HG02759 (cell line): Measurements from ENCODE around the gene MAN1A1.

Experiments
- ATAC-seq: cut with Tn5 transposase; IDR thresholded peaks from one replicate; pipeline ENCODE4 v1.9.1; 2021; ENCODE audit warnings: mild to moderate bottlenecking, moderate library complexity; ENCODE audit not compliant: unreplicated experiment

Gene MAN1A1

GRCh38 chr6:119276211-119276610 is 73.3 kb downstream of the MAN1A1 start:
- no peak for ATAC-seq

GRCh38 chr6:119274197-119274595 is 75.4 kb downstream of the MAN1A1 start:
- no peak for ATAC-seq

GRCh38 chr6:119273272-119274196 is 76.0 kb downstream of the MAN1A1 start:
- no peak for ATAC-seq

GRCh38 chr6:119270545-119270944 is 79.0 kb downstream of the MAN1A1 start:
- ATAC-seq, result no peak

GRCh38 chr6:119269266-119270103 is 80.1 kb downstream of the MAN1A1 start:
- no peak for ATAC-seq

- no peak for ATAC-seq
These were observed 82.2 kb downstream of the MAN1A1 start for GRCh38 chr6:119267126-119267905.

- no peak for ATAC-seq
These were observed 84.6 kb downstream of the MAN1A1 start for GRCh38 chr6:119264854-119265397.

- ATAC-seq, result no peak
These were observed 86.9 kb downstream of the MAN1A1 start for GRCh38 chr6:119262612-119263011.

GRCh38 chr6:119261944-119262284 is 87.6 kb downstream of the MAN1A1 start:
- ATAC-seq, result no peak

GRCh38 chr6:119259027-119259426 is 90.5 kb downstream of the MAN1A1 start:
- ATAC-seq, result peak; percentile 65

GRCh38 chr6:119257726-119258125 is 91.8 kb downstream of the MAN1A1 start:
- no peak for ATAC-seq

- no peak for ATAC-seq
These were observed 92.5 kb downstream of the MAN1A1 start for GRCh38 chr6:119256978-119257462.

GRCh38 chr6:119256392-119256791 is 93.2 kb downstream of the MAN1A1 start:
- no peak for ATAC-seq

- ATAC-seq, result no peak
These were observed 94.1 kb downstream of the MAN1A1 start for GRCh38 chr6:119255492-119255891.

- ATAC-seq, result no peak
These were observed 99.5 kb downstream of the MAN1A1 start for GRCh38 chr6:119250036-119250435.

- ATAC-seq, result no peak
These were observed 100.2 kb downstream of the MAN1A1 start for GRCh38 chr6:119249319-119249718.

- ATAC-seq, result no peak
These were observed 102.1 kb downstream of the MAN1A1 start for GRCh38 chr6:119247504-119247903.

GRCh38 chr6:119243657-119244056 is 105.9 kb downstream of the MAN1A1 start:
- ATAC-seq, result no peak

GRCh38 chr6:119243037-119243436 is 106.5 kb downstream of the MAN1A1 start:
- no peak for ATAC-seq

GRCh38 chr6:119241540-119242309 is 107.8 kb downstream of the MAN1A1 start:
- no peak for ATAC-seq
